ENCODE data around the gene RNF4. TPM values are rescaled to one million over a fixed set of nuclear protein-coding genes. Genes with fewer than 3 reads are reported as not detected.

RNF4 gene
- total RNA-seq, 1 donor from 2014 or later = 102 TPM

DNA sequence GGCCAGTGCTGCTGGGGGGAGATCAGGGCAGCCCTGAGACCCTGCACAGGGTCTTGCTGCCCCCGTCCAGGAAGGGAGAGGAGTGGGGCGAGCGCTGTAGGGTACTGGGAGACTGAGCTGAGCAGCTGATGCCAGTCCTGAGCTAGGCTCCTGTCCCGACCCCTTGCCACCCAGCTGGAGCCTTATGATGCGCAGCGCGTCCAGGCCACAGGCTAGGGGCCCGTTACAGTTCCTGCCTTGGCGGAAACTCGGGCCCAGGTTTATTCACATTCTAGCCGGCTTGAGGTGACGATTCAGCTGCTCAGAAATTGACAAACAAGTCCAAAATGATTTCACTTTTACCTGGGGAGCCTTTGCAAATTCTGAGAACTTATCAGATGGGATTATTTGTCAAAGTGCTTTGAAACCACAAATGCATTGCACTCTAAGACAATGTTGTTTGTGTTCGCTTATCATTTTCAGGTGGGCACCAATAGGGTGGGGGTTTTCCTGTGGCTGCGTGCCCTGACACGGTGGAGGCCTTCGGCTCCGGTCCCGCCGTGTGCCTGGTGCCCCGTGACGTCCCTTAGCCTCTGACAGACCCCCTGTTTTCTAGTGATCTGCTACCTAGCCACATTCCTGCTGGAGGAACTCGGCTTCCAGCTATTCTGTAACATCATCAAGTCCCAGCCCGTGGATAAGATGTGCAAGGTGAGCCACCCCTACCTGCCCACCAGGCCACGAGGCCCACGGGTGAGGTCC, 31.3 kb upstream of the RNF4 start:
- intact Hi-C loops (cut with micrococcal nuclease) = no loop called here

DNA sequence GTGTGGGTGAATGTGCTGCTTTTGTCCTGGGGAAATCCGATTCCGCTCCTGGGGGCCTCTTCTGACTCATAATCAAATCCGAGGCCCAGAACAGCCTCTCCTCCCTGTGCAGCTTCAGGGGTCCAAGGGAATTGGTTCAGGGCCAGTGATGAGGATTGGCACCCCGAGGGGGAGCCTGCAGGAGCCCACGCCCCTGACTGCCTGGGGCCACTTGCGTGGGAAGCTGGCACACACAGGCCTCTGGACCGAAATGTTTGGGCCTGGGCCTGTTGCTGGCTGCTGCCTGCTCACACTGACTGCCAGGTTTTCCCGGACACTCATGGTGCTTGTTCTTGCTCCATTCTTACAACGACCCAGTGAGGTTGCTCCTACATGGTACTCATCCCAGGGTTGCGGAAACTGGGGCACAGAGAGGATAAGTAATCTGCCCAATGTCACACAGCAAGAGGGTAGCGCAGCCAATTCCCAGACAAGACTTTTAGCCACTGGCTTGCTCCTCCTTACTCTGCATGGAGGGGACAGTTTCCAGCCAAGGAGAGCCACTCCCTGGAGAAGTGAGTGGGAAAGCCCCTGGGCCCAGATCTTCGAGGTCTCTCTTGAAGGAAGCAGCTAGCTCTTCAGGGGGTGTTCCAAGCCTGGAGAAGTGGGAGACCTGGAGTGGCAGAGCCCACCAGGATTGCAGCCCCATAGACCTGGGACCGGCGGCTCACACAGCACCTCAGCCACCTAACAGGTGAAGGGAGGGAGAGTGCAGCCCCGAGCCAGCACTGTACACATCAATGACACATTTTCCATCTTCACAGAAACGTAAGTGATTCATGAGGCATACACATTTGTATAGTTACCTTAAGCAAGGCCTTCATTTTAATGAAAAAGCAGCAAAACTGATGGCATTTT, 29.8 kb upstream of the RNF4 start:
- intact Hi-C loops (cut with micrococcal nuclease) = no loop called here

DNA sequence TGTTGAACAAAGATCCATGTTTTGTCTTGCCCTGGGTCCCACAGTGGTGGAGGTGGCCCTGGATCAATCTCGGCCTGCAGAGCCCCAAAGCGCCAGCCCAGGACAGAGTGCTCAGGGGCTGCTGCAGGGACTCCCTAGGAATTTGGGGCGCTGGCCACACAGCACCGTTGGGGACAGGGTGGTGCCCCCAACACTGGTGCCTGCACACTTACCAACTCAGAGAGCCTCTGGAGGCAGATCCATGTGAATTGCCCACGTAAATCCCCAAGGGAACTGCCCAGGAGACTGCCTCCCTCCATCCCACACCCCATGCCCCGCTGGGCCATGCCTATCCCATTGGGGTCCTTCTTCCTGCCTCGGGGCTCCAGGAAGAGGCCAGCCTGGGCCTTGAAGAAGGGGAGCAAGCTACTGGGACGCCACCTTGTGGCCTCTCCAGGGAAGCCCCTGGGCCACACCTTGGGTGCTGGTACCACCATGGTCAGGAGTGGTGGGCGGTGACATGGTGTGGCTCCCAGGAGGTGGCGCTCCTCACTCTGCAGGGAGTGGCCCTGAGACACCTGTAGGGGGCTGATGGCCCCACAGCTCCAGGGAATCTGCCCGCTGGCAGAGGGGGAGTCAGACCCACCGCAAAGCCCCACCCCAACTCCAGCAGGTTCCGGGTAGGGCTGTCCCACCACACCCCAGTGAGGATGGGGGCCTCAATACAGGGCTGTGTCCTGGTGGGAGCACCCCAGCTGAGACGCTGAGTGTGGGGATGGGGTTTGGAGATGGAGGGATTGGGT, 27.3 kb upstream of the RNF4 start:
- intact Hi-C loops (cut with micrococcal nuclease) = loop anchor here (1.0 to 2.0 kb wide), 2 partner anchors 27 to 221 kb away; partner anchors contain the start of gene RNF4

DNA sequence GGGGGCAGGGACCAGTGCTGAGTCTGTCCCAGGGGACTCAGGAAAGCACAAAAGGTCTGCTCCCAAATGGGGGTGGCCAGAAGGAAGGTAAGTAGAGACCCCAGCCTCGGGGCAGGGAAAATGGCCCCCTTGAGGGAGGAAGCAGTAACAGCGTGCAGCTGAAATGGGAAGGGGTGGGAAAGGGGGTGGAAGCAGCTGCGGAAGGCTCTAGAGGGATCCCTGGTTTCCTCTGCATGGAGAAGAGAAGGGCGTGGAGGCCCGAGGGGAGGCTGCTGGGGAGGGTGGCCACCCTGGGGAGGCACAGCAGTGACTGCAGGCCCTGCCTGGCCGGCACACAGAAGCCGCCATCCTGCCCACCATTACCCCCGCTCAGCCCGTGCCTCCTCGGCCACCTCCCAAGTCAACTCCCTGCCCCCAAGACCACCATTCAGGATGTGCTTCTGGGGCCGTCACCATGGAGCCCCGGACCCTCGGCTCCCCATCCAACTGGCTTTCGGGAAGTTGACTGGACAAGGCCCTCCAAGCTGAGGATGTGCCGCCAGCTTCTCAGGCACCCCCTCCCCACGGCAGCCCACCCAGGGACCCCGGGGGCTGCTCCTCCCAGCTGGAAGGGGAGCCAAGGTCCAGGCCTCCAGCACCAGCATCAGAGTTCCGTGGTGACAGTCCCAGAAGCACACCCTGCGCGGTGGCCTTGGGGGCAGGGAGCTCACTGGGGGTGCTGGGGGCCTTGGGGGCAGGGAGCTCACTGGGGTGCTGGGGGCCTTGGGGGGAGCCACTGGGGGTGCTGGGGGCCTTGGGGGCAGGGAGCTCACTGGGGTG, 26.5 kb upstream of the RNF4 start:
- intact Hi-C loops (cut with micrococcal nuclease) = no loop called here

DNA sequence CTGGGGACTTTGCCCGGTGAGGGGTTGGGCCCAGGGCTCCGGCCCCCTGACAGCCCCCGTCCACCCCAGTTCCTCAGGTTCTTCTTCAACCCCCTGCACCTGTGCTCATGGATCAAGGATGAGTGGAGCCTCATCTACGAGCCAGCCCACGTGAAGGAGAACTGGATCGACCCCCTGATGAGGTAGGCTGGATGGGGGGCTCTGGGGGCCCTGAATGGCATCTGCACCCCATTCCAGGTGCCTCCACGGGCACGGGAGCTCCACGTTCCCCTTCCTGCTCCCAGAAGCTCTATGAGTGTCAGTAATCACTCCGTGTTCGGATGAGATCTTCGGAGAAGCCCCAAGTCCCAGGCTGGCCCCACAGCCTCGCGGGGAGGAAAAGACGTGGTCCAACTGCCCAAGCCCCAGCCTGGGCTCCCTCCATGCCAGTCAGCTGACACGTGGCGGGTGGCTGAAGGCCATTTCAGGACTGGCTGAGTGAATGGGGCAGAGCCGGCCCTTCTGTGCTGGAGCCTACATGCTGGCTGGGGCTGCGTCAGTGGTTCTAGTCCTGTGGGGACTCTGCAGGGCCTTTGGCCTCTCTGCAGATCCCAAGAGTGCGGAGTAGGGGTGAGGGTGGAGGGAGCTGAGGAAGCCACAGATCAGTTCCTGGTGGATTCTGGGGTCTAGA, 25.7 kb upstream of the RNF4 start:
- intact Hi-C loops (cut with micrococcal nuclease) = no loop called here

DNA sequence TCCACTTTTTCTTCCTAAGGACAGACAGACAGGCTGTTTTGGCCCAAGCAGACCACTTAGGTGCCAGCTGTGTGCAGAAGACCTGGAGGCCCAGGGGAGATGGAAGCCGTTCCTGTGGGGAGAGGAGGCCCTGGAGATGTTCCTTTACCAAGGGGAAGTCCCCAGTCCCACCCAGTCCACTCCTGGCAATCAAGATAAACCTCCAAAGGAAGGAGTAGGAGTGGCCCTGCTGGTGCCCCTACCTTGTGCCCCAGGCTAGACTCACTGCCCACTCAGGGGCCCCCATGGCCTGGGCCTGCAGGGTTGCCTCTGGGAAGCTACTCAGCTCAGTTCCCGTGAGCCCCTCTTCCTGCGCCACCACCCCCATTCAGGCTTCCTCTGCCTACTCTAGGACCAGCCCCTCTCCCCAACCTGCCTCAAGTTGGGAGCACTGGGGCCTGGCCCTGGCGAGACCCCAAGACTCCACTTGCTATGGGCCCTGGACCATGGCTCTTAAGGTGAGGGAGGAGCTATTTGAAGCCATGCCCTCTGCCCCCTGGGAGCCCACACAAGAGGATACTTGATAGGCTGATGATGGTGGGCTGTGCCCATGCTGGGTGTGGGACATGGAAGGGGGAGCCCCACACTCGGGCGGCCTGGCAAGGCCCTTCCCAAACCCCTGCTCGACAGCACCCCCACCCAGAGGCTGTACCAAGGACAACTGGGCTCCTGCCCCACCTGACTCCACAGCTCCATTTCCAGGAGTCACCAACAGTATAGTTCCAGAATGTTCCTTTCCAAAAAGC, 24.8 kb upstream of the RNF4 start:
- intact Hi-C loops (cut with micrococcal nuclease) = no loop called here

DNA sequence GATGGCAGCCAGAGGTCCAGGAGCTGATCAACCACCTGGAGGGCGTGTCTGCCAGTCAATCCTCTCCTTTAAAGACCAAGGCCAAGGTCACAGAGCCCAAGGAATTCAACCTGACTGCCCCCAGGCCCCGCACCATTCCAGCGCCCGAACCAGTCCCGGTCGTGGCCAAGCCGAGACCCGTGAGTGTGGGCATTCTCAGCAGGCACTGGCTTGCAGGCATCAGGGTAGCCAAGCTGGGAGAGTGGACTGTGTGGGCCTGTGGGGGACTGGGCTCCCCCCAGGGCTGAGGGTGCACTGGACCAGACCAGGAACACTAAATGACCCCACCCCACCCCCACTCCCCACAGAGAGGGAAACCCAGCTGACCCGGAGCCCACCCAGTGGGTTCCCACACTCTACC, 23.8 kb upstream of the RNF4 start:
- intact Hi-C loops (cut with micrococcal nuclease) = no loop called here

DNA sequence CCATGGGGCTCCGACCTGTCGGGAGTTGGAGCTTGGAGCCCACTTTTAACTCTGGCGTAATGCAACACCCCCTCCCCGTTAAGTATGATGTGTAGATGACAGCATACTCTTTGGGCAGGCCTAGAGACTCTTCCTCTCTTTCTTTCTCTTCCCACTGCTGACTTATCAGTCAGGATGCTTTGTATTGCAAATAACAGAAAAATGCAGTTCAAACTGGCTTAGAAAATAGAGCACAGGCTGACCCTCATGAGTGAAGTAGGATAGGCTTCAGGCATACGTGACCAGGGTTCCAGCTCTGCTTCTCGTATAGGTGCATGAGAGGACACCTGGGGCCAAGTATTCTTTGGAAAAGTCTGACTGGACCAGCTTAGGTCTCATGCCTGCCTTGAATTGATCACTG, 23.3 kb upstream of the RNF4 start:
- intact Hi-C loops (cut with micrococcal nuclease) = no loop called here

DNA sequence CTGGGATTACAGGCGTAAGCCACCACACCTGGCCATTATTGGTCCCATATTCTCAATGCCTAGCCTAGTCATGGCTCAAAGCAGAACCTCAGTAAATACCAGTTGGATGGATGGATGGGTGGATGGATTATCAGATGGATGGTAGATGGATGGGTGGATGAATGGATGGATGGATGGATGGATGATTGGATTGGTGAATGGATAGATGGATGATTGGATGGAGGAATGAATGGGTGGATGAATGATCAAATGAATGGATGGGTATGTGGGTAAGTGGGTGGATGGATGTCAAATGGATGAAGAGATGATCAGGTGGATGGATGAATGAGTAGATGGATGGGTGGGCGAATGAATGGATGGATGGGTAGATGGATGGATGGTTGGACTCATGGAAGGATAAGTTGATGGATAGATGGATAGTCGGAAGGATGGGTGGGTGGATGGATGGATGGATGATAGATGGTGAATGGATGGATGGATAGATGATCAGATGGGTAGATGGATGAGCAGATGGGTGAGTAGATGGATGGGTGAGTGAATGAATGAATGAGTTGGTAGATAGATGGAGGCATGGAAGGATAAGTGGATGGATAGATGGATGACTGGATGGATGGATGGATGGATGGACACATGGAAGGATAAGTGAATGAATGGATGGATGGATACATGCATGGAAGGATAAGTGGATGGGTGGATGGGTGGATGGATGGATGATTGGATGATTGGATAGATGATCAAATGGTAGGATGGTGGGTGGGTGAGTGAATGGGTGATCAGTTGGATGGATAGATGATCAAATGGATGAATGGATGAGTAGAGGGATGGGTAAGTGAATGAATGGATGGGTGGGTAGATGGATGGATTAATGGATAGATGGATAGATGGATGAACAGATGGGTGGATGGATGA, 22.0 kb upstream of the RNF4 start:
- intact Hi-C loops (cut with micrococcal nuclease) = no loop called here

DNA sequence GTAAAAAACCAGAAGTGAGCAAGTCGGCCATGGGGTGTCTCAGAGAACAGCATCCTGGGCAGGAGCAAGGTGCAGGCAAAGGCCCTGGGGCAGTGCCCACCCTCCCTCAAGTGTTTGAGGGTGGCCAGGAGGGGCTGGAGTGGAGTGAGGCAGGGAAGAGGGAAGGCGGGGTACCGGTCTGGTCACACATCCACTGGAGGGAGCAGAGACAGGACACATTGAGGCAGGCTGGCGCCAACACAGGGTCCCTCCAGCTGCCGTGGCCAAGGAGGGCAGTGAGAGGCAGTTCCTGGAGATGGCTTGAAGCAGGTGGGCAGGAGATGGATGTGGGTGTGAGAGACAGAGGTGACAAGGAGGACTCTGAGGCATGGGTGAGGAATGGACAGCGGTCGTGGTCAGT, 20.3 kb upstream of the RNF4 start:
- intact Hi-C loops (cut with micrococcal nuclease) = no loop called here

DNA sequence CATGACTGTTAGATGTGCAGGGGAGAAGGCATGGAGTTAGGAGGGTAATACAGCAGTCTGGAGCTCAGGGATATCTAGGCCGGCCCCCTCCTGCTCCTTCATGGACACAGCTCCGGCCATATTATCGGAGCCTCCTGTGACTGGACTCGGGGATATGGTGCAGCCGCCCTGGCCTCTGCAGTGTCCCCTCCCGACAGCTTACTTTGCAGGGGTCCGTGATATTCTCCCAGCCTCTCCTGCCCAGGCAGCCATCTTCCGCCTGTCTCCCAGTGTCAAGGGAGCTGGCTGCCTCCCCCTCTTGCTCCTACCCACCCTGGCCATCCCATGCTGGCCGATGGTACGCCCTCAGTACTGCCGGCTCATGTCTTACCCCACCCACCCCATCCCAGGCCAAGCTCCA, 19.9 kb upstream of the RNF4 start:
- intact Hi-C loops (cut with micrococcal nuclease) = no loop called here

DNA sequence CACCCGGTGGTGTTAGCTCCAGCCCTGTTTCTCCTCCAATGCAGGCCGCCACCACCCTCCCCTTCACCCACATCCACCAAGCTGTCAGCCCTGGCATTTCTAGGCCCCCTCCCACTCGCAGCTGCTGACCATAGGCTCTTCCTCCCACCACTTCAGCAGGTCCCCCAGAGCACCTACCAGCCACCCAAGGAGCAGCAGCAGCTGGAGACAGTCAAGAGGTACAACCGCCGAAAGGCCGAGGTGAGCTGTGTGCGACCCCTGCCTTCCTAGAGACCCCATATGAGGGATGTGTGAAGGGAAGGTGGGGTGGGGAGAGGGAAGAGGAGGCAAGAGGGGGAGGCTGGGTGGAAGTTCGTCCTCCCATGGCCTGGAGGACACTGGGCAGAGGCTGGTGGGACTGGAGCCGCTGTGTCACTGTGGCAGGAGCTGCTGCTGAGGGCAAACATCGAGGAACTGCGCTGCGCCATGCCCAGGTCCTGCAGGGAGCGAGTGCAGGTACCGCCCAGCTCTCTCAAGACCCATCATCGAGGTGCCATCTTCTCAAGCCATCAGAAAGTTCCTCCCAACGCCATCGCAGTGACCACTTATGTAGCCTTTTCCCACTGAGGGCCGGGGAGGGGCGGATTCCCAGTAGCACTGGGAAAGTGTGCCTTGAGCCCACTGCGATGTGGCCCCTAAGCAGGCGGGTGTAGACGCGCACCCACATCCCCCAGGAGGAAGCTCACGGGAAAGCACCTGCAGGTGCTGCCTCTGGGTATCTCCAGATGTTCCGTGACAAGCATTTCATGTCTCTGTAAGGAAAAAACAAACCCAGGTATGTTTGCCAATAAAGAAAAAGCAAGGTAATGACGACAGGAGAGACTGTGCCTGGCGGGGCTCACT, 19.2 kb upstream of the RNF4 start:
- intact Hi-C loops (cut with micrococcal nuclease) = no loop called here

DNA sequence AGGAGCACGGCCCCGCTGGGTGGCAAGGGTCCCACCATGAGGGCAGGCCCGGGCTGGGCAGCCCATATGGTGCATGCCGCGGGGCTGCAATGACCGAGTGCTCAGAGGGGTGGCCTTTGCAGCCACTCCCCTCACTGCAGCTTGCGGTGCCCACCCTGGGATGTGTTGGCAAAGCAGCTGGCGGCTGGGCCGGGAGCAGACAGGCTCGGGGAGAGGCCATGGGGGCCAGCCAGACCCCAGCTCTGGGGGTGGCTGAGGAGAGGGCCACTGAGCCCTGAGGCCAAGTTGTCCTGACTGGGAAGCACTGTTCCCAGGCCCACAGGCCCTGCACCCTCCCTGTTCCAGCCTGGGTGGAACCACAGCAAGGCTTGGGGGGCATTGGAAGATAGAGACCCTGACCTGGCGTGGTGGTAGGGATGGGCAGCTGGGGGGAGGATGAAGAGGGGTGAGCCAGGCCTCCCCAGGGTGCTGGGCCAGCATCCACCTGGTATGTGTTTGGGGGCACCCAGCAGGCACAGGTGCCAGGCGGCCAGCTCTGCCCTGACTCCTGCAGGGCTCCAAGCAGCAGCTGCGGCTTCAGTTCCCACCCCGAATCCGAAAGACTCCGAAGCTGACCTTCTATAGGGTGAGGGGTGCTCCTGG, 18.4 kb upstream of the RNF4 start:
- intact Hi-C loops (cut with micrococcal nuclease) = no loop called here

DNA sequence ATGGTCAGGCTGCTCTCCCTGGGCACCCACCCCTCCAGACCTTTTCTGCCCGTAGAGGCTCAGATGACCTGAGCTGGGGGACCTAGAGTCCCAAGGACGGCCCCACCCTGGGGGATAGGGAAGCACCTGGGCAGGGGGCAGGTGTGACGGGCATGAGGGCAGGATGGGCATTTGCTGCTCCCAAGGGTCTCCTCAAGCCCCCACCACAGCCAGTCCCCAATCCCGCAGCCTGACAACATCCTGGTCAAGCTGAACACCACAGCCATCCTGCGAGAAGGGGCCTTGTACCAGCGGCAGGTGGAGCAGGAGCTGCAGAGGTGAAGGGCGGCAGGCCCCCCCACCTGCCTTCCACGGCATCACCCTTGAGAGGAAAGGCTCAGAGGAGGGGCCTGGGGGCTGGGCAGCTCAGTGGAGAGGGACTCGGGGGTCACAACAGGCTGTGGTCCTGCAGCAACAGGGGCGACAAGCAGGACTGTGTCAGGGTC, 17.8 kb upstream of the RNF4 start:
- intact Hi-C loops (cut with micrococcal nuclease) = no loop called here

DNA sequence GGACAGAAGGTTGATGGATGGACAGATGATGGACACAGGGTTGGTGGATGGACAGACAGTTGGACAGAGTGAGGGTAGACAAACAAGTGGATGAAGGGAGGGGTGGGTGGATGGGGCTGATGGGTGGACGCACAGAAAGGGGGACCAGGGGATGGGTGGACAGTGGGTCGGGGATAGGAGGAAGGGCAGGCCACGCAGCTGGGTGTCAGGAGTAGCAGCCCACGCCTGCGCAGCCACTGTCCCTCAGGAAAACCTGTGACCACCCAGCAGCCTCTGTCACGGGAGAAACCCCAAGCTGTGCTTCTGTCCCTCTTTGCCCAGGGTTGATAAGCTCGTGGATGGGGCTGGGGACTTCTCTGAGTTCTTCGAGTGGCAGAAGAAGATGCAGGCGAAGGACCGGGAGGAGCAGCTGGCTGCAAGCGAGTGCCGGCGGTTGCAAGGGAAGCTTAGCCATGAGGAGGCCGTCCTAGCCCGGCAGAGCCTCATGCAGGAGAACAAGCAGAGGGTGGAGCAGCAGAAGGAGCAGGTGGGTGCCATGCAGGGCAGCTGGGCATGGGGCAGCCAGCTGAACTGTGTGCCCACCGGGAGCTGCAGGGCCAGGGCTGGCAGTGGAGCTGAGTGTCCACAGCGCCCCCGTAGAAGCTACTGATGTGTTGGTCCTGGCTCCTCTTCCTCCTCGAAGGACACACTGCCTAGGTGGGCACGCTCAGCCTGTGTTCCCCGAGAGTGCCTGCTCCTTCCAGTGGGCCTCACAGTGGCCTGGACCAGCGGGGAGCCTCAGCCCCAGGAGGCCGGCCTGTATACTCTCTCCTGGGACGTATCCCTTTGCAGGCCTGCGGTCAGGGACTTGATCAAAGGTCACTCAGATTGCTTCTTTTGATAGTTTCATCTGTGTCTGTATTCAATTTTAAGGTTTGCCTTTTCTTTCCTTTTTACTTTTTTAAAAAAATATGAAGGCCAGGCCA, 16.8 kb upstream of the RNF4 start:
- intact Hi-C loops (cut with micrococcal nuclease) = no loop called here

All from T-helper 1 cell treated with Interleukin-12 subunit alpha and Interleukin-12 subunit beta and Interleukin-4 antibody, amounts not matched to agents 30 ng/mL and 1 ng/mL, for 36 hours (primary cell).